H1 (cell line): ENCODE results near the gene GALNT7. TPM values are rescaled to one million over a fixed set of nuclear protein-coding genes. Genes with fewer than 3 reads are reported as not detected.

Experiments used
- CTCF ChIA-PET: fragments of 300-600 bp; sonication (Branson Sonifier 250); formaldehyde crosslinking; loops from one replicate; lab custom pipeline; 2021; ENCODE audit not compliant: partially characterized antibody; lab: Charles Lee
- POLR2A ChIA-PET: fragments of 300-600 bp; sonication (Branson Sonifier 250); formaldehyde crosslinking; loops from one replicate; lab custom pipeline; 2021; ENCODE audit warnings: inconsistent platforms; ENCODE audit not compliant: partially characterized antibody; lab: Charles Lee
- DNase-seq, 2 experiments: peaks; one replicate each; pipeline versions ENCODE4 v3.0.0 to v3.0.0-alpha.2; 2010 to 2022; ENCODE audit warnings: low spot score in 2 of 2, low read depth in 1 of 2, mixed read lengths in 1 of 2
- FAIRE-seq: peaks from 2 replicates; lab custom pipeline; 2011; peaks lifted over from hg19 to GRCh38; lab: Jason Lieb, UNC
- H2AFZ ChIP-seq: 2 replicates; pipeline ENCODE4 v1.8.1; 2012; ENCODE audit warnings: low read length, inconsistent platforms
- H2AK5ac ChIP-seq: 2 replicates; pipeline ENCODE4 v1.6.1; 2013; ENCODE audit warnings: low read depth, low read length
- H2BK120ac ChIP-seq: replicated peaks from 2 replicates; pipeline ENCODE3; 2013; ENCODE audit warnings: low read depth, low read length, inconsistent platforms
- H2BK12ac ChIP-seq: 2 replicates; pipeline ENCODE4 v1.6.1; 2013; ENCODE audit warnings: low read depth, low read length
- H2BK15ac ChIP-seq: 2 replicates; pipeline ENCODE4 v1.6.1; 2013; ENCODE audit warnings: low read length
- H2BK20ac ChIP-seq: 2 replicates; pipeline ENCODE4 v1.6.1; 2013; ENCODE audit warnings: low read length
- H2BK5ac ChIP-seq: 2 replicates; pipeline ENCODE4 v1.6.1; 2013; ENCODE audit warnings: low read depth, low read length
- H3K14ac ChIP-seq: 2 replicates; pipeline ENCODE4 v1.6.1; 2013; ENCODE audit warnings: inconsistent platforms; ENCODE audit not compliant: insufficient read length
- H3K18ac ChIP-seq: 2 replicates; pipeline ENCODE4 v1.6.1; 2013; ENCODE audit warnings: low read length; ENCODE audit errors: extremely low read depth
- H3K23ac ChIP-seq: 2 replicates; pipeline ENCODE4 v1.6.1; 2013; ENCODE audit warnings: inconsistent platforms; ENCODE audit not compliant: insufficient read length
- H3K23me2 ChIP-seq: 2 replicates; pipeline ENCODE4 v1.6.1; 2013; ENCODE audit warnings: low read depth, low read length
- H3K27ac ChIP-seq: 2 replicates; pipeline ENCODE4 v1.6.1; 2011; ENCODE audit warnings: low read depth, low read length, inconsistent platforms
- H3K27me3 ChIP-seq, 4 experiments: replicated peaks in 1 of 4; 1 replicate in 1 of 4; 2 replicates in 3 of 4; pipeline versions ENCODE4 v1.6.1 to v1.8.1; 2011 to 2013; ENCODE audit warnings: low read length in 3 of 4, mild to moderate bottlenecking in 3 of 4, inconsistent platforms in 2 of 4, mixed read lengths in 2 of 4, moderate library complexity in 1 of 4; ENCODE audit not compliant: control insufficient read depth in 3 of 4, insufficient read depth in 3 of 4; ENCODE audit errors: extremely low read depth in 1 of 4
- H3K36me3 ChIP-seq, 4 experiments: 2 replicates each; pipeline versions ENCODE4 v1.6.1 to v1.8.1; 2011 to 2013; ENCODE audit warnings: mild to moderate bottlenecking in 4 of 4, low read length in 3 of 4, moderate library complexity in 2 of 4, control low read depth in 1 of 4, inconsistent platforms in 1 of 4; ENCODE audit not compliant: insufficient read depth in 4 of 4, control insufficient read depth in 2 of 4
- H3K4ac ChIP-seq: replicated peaks from 2 replicates; pipeline ENCODE3; 2013; ENCODE audit warnings: low read length, low read depth, mixed read lengths, inconsistent platforms; ENCODE audit not compliant: insufficient read length
- H3K4me1 ChIP-seq, 4 experiments: replicated peaks in 1 of 4; 1 replicate in 1 of 4; 2 replicates in 3 of 4; pipeline versions ENCODE4 v1.6.1 to v1.8.1; 2011 to 2013; ENCODE audit warnings: low read length in 3 of 4, inconsistent platforms in 2 of 4, mixed read lengths in 1 of 4; ENCODE audit not compliant: insufficient read depth in 4 of 4, control insufficient read depth in 3 of 4
- H3K4me2 ChIP-seq, 2 experiments: 2 replicates each; pipeline versions ENCODE4 v1.6.1 to v1.8.1; 2011 to 2013; ENCODE audit warnings: low read depth in 2 of 2, low read length in 2 of 2, control low read depth in 1 of 2, inconsistent platforms in 1 of 2, mild to moderate bottlenecking in 1 of 2; ENCODE audit not compliant: insufficient read depth in 1 of 2
- H3K4me3 ChIP-seq, 4 experiments: fragments of 200-600, 300-600 bp in 1 of 4; sonication (generic), shearing (Covaris generic), sonication (Bioruptor Twin) in 1 of 4; 2 replicates each; pipeline versions ENCODE4 v1.5.1 to v1.8.1; 2011 to 2016; ENCODE audit warnings: low read length in 4 of 4, low read depth in 3 of 4, control low read depth in 2 of 4, inconsistent platforms in 2 of 4, mild to moderate bottlenecking in 2 of 4, mixed read lengths in 1 of 4, moderate library complexity in 1 of 4; ENCODE audit not compliant: insufficient read depth in 2 of 4; ENCODE audit errors: extremely low read depth in 1 of 4
- H3K56ac ChIP-seq: replicated peaks from 2 replicates; pipeline ENCODE3; 2013; ENCODE audit warnings: low read depth, mild to moderate bottlenecking, mixed read lengths, low read length, inconsistent platforms; ENCODE audit not compliant: insufficient read length
- H3K79me1 ChIP-seq: 2 replicates; pipeline ENCODE4 v1.6.1; 2013; ENCODE audit warnings: low read depth, low read length, control low read depth
- H3K79me2 ChIP-seq, 2 experiments: 2 replicates each; pipeline versions ENCODE4 v1.6.1 to v1.8.1; 2012 to 2013; ENCODE audit warnings: low read length in 2 of 2, mild to moderate bottlenecking in 2 of 2, inconsistent platforms in 1 of 2; ENCODE audit not compliant: insufficient read depth in 2 of 2, control insufficient read depth in 1 of 2
- H3K9ac ChIP-seq, 4 experiments: replicated peaks in 1 of 4; 1 replicate in 1 of 4; 2 replicates in 3 of 4; pipeline versions ENCODE4 v1.6.1 to v1.8.1; 2011 to 2013; ENCODE audit warnings: low read depth in 3 of 4, low read length in 3 of 4, control low read depth in 2 of 4, mild to moderate bottlenecking in 2 of 4, moderate library complexity in 2 of 4, inconsistent platforms in 1 of 4; ENCODE audit errors: extremely low read depth in 1 of 4
- H3K9me3 ChIP-seq, 2 experiments: 2 replicates each; pipeline versions ENCODE4 v1.6.1 to v1.8.1; 2012 to 2013; ENCODE audit warnings: mild to moderate bottlenecking in 2 of 2, moderate library complexity in 2 of 2, control low read depth in 1 of 2, inconsistent platforms in 1 of 2, low read depth in 1 of 2, low read length in 1 of 2, mixed read lengths in 1 of 2; ENCODE audit not compliant: insufficient read depth in 2 of 2
- H4K20me1 ChIP-seq, 2 experiments: replicated peaks in 1 of 2; 2 replicates each; pipeline versions ENCODE3 to v1.8.1; 2011 to 2013; ENCODE audit warnings: inconsistent platforms in 2 of 2, low read length in 2 of 2, mild to moderate bottlenecking in 1 of 2; ENCODE audit not compliant: insufficient read depth in 2 of 2, control insufficient read depth in 1 of 2
- H4K5ac ChIP-seq: 2 replicates; pipeline ENCODE4 v1.6.1; 2013; ENCODE audit warnings: low read length, low read depth, mixed read lengths, inconsistent platforms; ENCODE audit not compliant: insufficient read length
- H4K8ac ChIP-seq: 2 replicates; pipeline ENCODE4 v1.8.0; 2013; ENCODE audit warnings: mild to moderate bottlenecking, moderate library complexity, low read length, inconsistent platforms; ENCODE audit not compliant: insufficient read depth; ENCODE audit errors: extremely low read depth
- H4K91ac ChIP-seq: replicated peaks from 2 replicates; pipeline ENCODE3; 2013; ENCODE audit warnings: low read length, mixed read lengths, inconsistent platforms; ENCODE audit not compliant: insufficient read length
- KDM5A ChIP-seq: fragments of 200-600 bp; IDR thresholded peaks from 2 replicates; pipeline ENCODE4 v1.7.1; 2012; ENCODE audit warnings: mild to moderate bottlenecking, low read length, inconsistent platforms, mixed read lengths
- RBBP5 ChIP-seq: IDR thresholded peaks from 2 replicates; pipeline ENCODE4 v1.7.1; 2012; ENCODE audit warnings: low read depth, mild to moderate bottlenecking, inconsistent platforms, low read length, moderate library complexity, borderline replicate concordance
- TCF12 ChIP-seq: IDR thresholded peaks from 2 replicates; pipeline ENCODE4 v1.6.1; 2011; ENCODE audit warnings: low read depth, mild to moderate bottlenecking, low read length
- WGBS, 2 experiments: shearing (Covaris generic) in 1 of 2; methylation state at CpG; one replicate each; pipeline versions ENCODE4 v1.1.6 to v1.1.7; 2013 to 2015; ENCODE audit warnings: low lambda C conversion rate in 2 of 2, mixed read lengths in 2 of 2, inconsistent platforms in 1 of 2, low coverage in 1 of 2, missing lambda C conversion rate in 1 of 2; ENCODE audit not compliant: insufficient replicate concordance in 2 of 2, insufficient coverage in 1 of 2, insufficient read length in 1 of 2; ENCODE audit errors: extremely low coverage in 1 of 2, missing lambda C conversion rate in 1 of 2; 5-methylcytosine and 5-hydroxymethylcytosine counted together
- polyA plus RNA-seq, 7 experiments: library from polyadenylated mRNA; depleted of rRNA in 3 of 7; stranded (reverse) in 5 of 7; unstranded in 2 of 7; fragments of >200 nt in 5 of 7; fragments of 200-250 nt in 2 of 7; gene quantifications; 1 replicate in 5 of 7; 2 replicates in 1 of 7; 4 replicates in 1 of 7; pipeline versions ENCODE4 v1.2.1 to v1.2.3, GENCODE V29; 2011 to 2013; ENCODE audit warnings: missing spikeins in 2 of 7, mixed read lengths in 2 of 7
- total RNA-seq: library from RNA; stranded (reverse); fragmentation: NEBNext Ultra II Directional; extraction: Animal tissue kit (Norgen Biotek cat#: 25700); gene quantifications from 2 replicates; pipeline ENCODE4 v1.2.1, GENCODE V29; 2021
- TF ChIP-seq, protein P1 (sequence below), 3 experiments: IDR thresholded peaks; 1 replicate in 2 of 3; 2 replicates in 1 of 3; pipeline versions ENCODE4 v1.5.1 to v1.6.1; 2011; ENCODE audit warnings: low read length in 3 of 3, mild to moderate bottlenecking in 3 of 3, inconsistent platforms in 2 of 3, low read depth in 1 of 3, moderate library complexity in 1 of 3; ENCODE audit not compliant: insufficient read depth in 1 of 3; ENCODE audit errors: control extremely low read depth in 1 of 3
- TF ChIP-seq, protein P2 (sequence below): IDR thresholded peaks from 2 replicates; pipeline ENCODE4 v1.6.1; 2011; ENCODE audit warnings: low read depth, mild to moderate bottlenecking, low read length; ENCODE audit not compliant: insufficient read depth
- TF ChIP-seq, protein P3 (sequence below): IDR thresholded peaks from 2 replicates; pipeline ENCODE4 v1.6.1; 2011; ENCODE audit warnings: low read length, improper control_type of control experiment

Gene GALNT7
- total and polyA plus RNA-seq, 2 of the 8 experiments (the other 6 are each of a cell fraction or from before 2014, with no cell fraction given) = 22.4 to 85.5 TPM

DNA sequence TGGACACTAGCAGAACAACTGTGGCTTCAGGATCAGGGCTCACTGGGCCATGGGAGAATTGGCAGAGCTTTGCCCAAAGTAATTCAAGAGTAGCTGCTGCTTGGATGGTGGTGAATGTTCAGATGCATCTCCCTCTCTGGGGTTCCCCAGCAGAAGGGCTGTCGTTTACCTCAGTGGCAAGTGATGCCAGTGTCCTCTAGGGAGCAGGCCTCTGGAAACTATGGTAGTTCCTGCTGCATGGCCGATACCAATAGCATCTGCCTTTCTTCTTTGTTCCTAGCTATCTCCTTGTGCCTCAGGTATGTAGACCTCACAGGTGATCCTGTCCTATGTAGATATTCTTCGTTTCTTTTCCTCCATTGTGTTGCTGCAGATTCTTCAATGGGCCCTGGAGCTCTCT is 139.2 kb downstream of the GALNT7 start:
- no peak overlapping the region for H3K4me2 ChIP-seq
- no peak overlapping the region for H3K14ac ChIP-seq
- no peak overlapping the region for H3K4me3 ChIP-seq
- no peak overlapping the region for H2BK120ac ChIP-seq
- no peak overlapping the region for H4K91ac ChIP-seq
- TF ChIP-seq, protein P1, sequence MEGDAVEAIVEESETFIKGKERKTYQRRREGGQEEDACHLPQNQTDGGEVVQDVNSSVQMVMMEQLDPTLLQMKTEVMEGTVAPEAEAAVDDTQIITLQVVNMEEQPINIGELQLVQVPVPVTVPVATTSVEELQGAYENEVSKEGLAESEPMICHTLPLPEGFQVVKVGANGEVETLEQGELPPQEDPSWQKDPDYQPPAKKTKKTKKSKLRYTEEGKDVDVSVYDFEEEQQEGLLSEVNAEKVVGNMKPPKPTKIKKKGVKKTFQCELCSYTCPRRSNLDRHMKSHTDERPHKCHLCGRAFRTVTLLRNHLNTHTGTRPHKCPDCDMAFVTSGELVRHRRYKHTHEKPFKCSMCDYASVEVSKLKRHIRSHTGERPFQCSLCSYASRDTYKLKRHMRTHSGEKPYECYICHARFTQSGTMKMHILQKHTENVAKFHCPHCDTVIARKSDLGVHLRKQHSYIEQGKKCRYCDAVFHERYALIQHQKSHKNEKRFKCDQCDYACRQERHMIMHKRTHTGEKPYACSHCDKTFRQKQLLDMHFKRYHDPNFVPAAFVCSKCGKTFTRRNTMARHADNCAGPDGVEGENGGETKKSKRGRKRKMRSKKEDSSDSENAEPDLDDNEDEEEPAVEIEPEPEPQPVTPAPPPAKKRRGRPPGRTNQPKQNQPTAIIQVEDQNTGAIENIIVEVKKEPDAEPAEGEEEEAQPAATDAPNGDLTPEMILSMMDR (IDR thresholded peaks at IDR 0.05; ENCODE audit: control extremely low read depth in 1 of 3, insufficient read depth in 1 of 3, low read depth in 1 of 3, low read length in 3 of 3) = peak in 2 of 3 experiments; percentile 4 to 14; a peak in 2 of 4 replicates
- no peak for TF ChIP-seq KDM5A
- TF ChIP-seq RBBP5 = no peak
- TF ChIP-seq, protein P2, sequence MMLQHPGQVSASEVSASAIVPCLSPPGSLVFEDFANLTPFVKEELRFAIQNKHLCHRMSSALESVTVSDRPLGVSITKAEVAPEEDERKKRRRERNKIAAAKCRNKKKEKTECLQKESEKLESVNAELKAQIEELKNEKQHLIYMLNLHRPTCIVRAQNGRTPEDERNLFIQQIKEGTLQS = no peak
- TF ChIP-seq, protein P3, sequence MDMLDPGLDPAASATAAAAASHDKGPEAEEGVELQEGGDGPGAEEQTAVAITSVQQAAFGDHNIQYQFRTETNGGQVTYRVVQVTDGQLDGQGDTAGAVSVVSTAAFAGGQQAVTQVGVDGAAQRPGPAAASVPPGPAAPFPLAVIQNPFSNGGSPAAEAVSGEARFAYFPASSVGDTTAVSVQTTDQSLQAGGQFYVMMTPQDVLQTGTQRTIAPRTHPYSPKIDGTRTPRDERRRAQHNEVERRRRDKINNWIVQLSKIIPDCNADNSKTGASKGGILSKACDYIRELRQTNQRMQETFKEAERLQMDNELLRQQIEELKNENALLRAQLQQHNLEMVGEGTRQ = no peak
- no peak for TF ChIP-seq TCF12
- H3K79me1 ChIP-seq = no peaks in the 10 kb centered on the region; the same call in 1 of the 2 replicates
- no peaks in the 10 kb centered on the region for H3K9me3 ChIP-seq
- peaks cover 0 to 7% of the 10 kb centered on the region in 2 experiments for H4K20me1 ChIP-seq
- H4K5ac ChIP-seq = no peak overlapping the region
- no peaks in the 10 kb centered on the region for H3K23me2 ChIP-seq
- no peak overlapping the region for H2BK5ac ChIP-seq
- no peak for DNase-seq
- ChIA-PET POLR2A (interaction anchor here (1.0 to 1.7 kb wide), 4 partner anchors 8 to 26 kb away, joined by 3 to 5 read pairs (median 4); partner anchors contain the start of gene HMGB2), CTCF (interaction anchor here (0.6 to 6.3 kb wide), 22 partner anchors 7 to 1531 kb away, joined by 3 to 44 read pairs (median 4); no protein-coding TSS in a partner anchor)
- H3K4ac ChIP-seq = no peak overlapping the region
- WGBS, 2 experiments = 80% methylated on average over 3 of the region's 3 CpGs; no CpG with 5 or more reads in 1 of the 2 experiments
- no peak overlapping the region for H3K23ac ChIP-seq
- H3K27ac ChIP-seq = no peak overlapping the region
- H3K27me3 ChIP-seq = no peaks in the 10 kb centered on the region
- FAIRE-seq = no peak
- no peak overlapping the region for H2AK5ac ChIP-seq
- no peak overlapping the region for H3K9ac ChIP-seq
- peaks cover 2 to 16% (median 8%) of the 10 kb centered on the region in 4 experiments; a peak in 5 of 8 replicates for H3K36me3 ChIP-seq
- H3K56ac ChIP-seq = no peak overlapping the region
- H2BK20ac ChIP-seq = no peak overlapping the region
- H2BK12ac ChIP-seq = no peak overlapping the region
- no peak overlapping the region for H2BK15ac ChIP-seq
- no peak overlapping the region for H4K8ac ChIP-seq
- no peaks in the 10 kb centered on the region; a peak in 1 of 7 replicates for H3K4me1 ChIP-seq
- peaks cover 0 to 9% of the 10 kb centered on the region in 2 experiments; a peak in 1 of 4 replicates for H3K79me2 ChIP-seq
- no peak overlapping the region for H3K18ac ChIP-seq
- no peak overlapping the region for H2AFZ ChIP-seq
